Activated B cell treated with CpG ODN at 0.5 μM for 24 hours (primary cell): ENCODE measurements around the gene TESK1. TPM values are rescaled to one million over a fixed set of nuclear protein-coding genes. Genes with fewer than 3 reads are reported as not detected.
"Not testable (repeated sequence)": the region's sequence is repeated elsewhere in the genome, so short reads cannot be mapped to it uniquely, and the experiment has no call there.

Experiments
- ATAC-seq: fragments of 200-7000 bp; cut with Tn5 transposase; one replicate; pipeline ENCODE4 v1.10.0; 2021; ENCODE audit warnings: low read depth, mild to moderate bottlenecking, moderate library complexity
- CTCF ChIA-PET: fragments of 350-600 bp; sonication (Branson Sonifier 250); formaldehyde crosslinking; loops from one replicate; lab custom pipeline; 2021; ENCODE audit warnings: antibody characterized with exemption; lab: Charles Lee
- POLR2A ChIA-PET: fragments of 350-600 bp; sonication (Branson Sonifier 250); formaldehyde crosslinking; loops from one replicate; lab custom pipeline; 2021; ENCODE audit warnings: antibody characterized with exemption; lab: Charles Lee
- DNase-seq: peaks from one replicate; pipeline ENCODE4 v3.0.0; 2022
- H3K27ac Mint-ChIP-seq: one replicate; pipeline ENCODE4 v1.8.0; 2020; ENCODE audit warnings: mixed read lengths
- H3K27me3 Mint-ChIP-seq: one replicate; pipeline ENCODE4 v1.8.0; 2021; ENCODE audit warnings: mixed read lengths
- H3K36me3 Mint-ChIP-seq: one replicate; pipeline ENCODE4 v1.8.0; 2021; ENCODE audit warnings: low read depth, mixed read lengths
- H3K4me1 Mint-ChIP-seq: one replicate; pipeline ENCODE4 v1.8.0; 2021; ENCODE audit warnings: mixed read lengths
- H3K4me3 Mint-ChIP-seq: one replicate; pipeline ENCODE4 v1.8.0; 2020; ENCODE audit warnings: mild to moderate bottlenecking, mixed read lengths
- H3K9me3 Mint-ChIP-seq: one replicate; pipeline ENCODE4 v1.8.0; 2020; ENCODE audit warnings: mixed read lengths
- CTCF ChIP-seq: fragments of 200-600 bp; IDR thresholded peaks from one replicate; pipeline ENCODE4 v1.8.0; 2022; ENCODE audit warnings: antibody characterized with exemption, mild to moderate bottlenecking
- intact Hi-C: fragments of 100-400 bp; cut with micrococcal nuclease; formaldehyde crosslinking; loops from one replicate; pipeline ENCODE4 v1.15.1; 2024
- total RNA-seq: library from RNA; stranded (reverse); gene quantifications from 2 replicates; pipeline ENCODE4 v1.2.3, GENCODE V29; 2022

Gene TESK1
- total RNA-seq, 1 donor from 2014 or later, result 51.9 TPM

GRCh38 chr9:35584681-35585080, 20.4 kb upstream of the TESK1 start:
- ATAC-seq, H3K4me1 Mint-ChIP-seq, POLR2A ChIA-PET, CTCF ChIA-PET, H3K27ac Mint-ChIP-seq, H3K4me3 Mint-ChIP-seq, DNase-seq, intact Hi-C loops, H3K27me3 Mint-ChIP-seq: not testable (repeated sequence)
- peaks cover 16% of the 10 kb centered on the region for H3K9me3 Mint-ChIP-seq
- peaks cover 11% of the 10 kb centered on the region for H3K36me3 Mint-ChIP-seq

GRCh38 chr9:35588506-35588905, 16.6 kb upstream of the TESK1 start:
- intact Hi-C loops, ATAC-seq, H3K27me3 Mint-ChIP-seq, CTCF ChIA-PET, POLR2A ChIA-PET, H3K4me1 Mint-ChIP-seq, H3K27ac Mint-ChIP-seq, H3K4me3 Mint-ChIP-seq, DNase-seq: not testable (repeated sequence)
- Mint-ChIP-seq H3K9me3 (peaks cover 24% of the 10 kb centered on the region), H3K36me3 (peaks cover 15% of the 10 kb centered on the region)

- Mint-ChIP-seq H3K27me3 (no peaks in the 10 kb centered on the region), H3K9me3 (peaks cover 20% of the 10 kb centered on the region), H3K4me1 (peaks cover 3% of the 10 kb centered on the region), H3K4me3 (no peak overlapping the region), H3K27ac (no peak overlapping the region), H3K36me3 (peaks cover 15% of the 10 kb centered on the region)
- intact Hi-C loops, result no loop called here
- TF ChIP-seq CTCF, result no peak
- DNase-seq, result no peak
- no peak for ATAC-seq
- POLR2A ChIA-PET, result interaction anchor here (0.7 kb wide), 1 partner anchor 169 kb away, joined by 4 read pairs; no protein-coding TSS in a partner anchor
- CTCF ChIA-PET, result no interaction called here
Observed at GRCh38 chr9:35593581-35593980, 11.5 kb upstream of the TESK1 start.

- no peak for DNase-seq
- Mint-ChIP-seq H3K36me3 (peaks cover 15% of the 10 kb centered on the region), H3K9me3 (peaks cover 20% of the 10 kb centered on the region), H3K27me3 (no peaks in the 10 kb centered on the region), H3K27ac (no peak overlapping the region), H3K4me3 (no peak overlapping the region), H3K4me1 (peaks cover 7% of the 10 kb centered on the region)
- ATAC-seq, result no peak
- POLR2A ChIA-PET, result no interaction called here
- intact Hi-C loops, result no loop called here
- CTCF ChIA-PET, result no interaction called here
- no peak for TF ChIP-seq CTCF
Observed at GRCh38 chr9:35594471-35594870, 10.6 kb upstream of the TESK1 start.

- DNase-seq, ATAC-seq, intact Hi-C loops, H3K27me3 Mint-ChIP-seq, H3K27ac Mint-ChIP-seq, CTCF ChIA-PET, H3K4me3 Mint-ChIP-seq, POLR2A ChIA-PET: not testable (repeated sequence)
- H3K9me3 Mint-ChIP-seq, result peaks cover 15% of the 10 kb centered on the region
- peaks cover 12% of the 10 kb centered on the region for H3K4me1 Mint-ChIP-seq
- H3K36me3 Mint-ChIP-seq, result peaks cover 11% of the 10 kb centered on the region
Observed at GRCh38 chr9:35596907-35597306, 8.2 kb upstream of the TESK1 start.

- Mint-ChIP-seq H3K4me1 (peaks cover 25% of the 10 kb centered on the region), H3K27me3 (no peaks in the 10 kb centered on the region), H3K36me3 (peaks cover 3% of the 10 kb centered on the region), H3K27ac (no peak overlapping the region), H3K4me3 (no peak overlapping the region), H3K9me3 (peaks cover 3% of the 10 kb centered on the region)
- TF ChIP-seq CTCF, result no peak
- POLR2A ChIA-PET, result no interaction called here
- CTCF ChIA-PET, result interaction anchor here (1.0 to 1.2 kb wide), 4 partner anchors 13 to 699 kb away, joined by 3 to 4 read pairs (median 4); no protein-coding TSS in a partner anchor
- DNase-seq (no peak), ATAC-seq (peak; percentile 23)
- intact Hi-C loops, result no loop called here
Observed at GRCh38 chr9:35598866-35599590, 6.0 kb upstream of the TESK1 start.
